Endothelial cell of umbilical vein (primary cell): ENCODE data around the gene CD101. TPM values are rescaled to one million over a fixed set of nuclear protein-coding genes. Genes with fewer than 3 reads are reported as not detected.

Source experiments
- BruUV-seq: library from RNA; stranded (reverse); fragments of 400-500 nt; replicated peaks from 2 replicates; lab custom pipeline; 2021; lab: Mats Ljungman, UMichigan
- CTCF ChIA-PET: fragments of 300-600, 350-600 bp; sonication (Branson Sonifier 250); formaldehyde crosslinking; loops from one replicate; lab custom pipeline; 2021; ENCODE audit warnings: antibody characterized with exemption, inconsistent platforms; lab: Charles Lee
- POLR2A ChIA-PET: fragments of 300-600, 350-600 bp; sonication (Branson Sonifier 250); formaldehyde crosslinking; loops from one replicate; lab custom pipeline; 2021; ENCODE audit warnings: antibody characterized with exemption, inconsistent platforms; lab: Charles Lee
- DNase-seq: peaks from one replicate; pipeline ENCODE4 v3.0.0-alpha.2; 2011; ENCODE audit warnings: low read depth, low spot score
- FAIRE-seq: peaks from 2 replicates; lab custom pipeline; 2011; peaks lifted over from hg19 to GRCh38; lab: Jason Lieb, UNC
- H2AFZ ChIP-seq: 2 replicates; pipeline ENCODE4 v1.6.0; 2012; ENCODE audit warnings: low read depth, low read length, control low read depth, inconsistent platforms
- H3K27ac ChIP-seq: 2 replicates; pipeline ENCODE4 v1.5.1; 2011; ENCODE audit warnings: low read depth, mild to moderate bottlenecking, control low read depth, low read length, moderate library complexity; ENCODE audit not compliant: insufficient read depth
- H3K27me3 ChIP-seq, 2 experiments: 2 replicates each; pipeline versions ENCODE4 v1.6.0 to v1.6.1; 2011; ENCODE audit warnings: low read length in 2 of 2, mixed read lengths in 1 of 2; ENCODE audit not compliant: control insufficient read depth in 2 of 2, insufficient read depth in 2 of 2
- H3K36me3 ChIP-seq, 2 experiments: 2 replicates in 1 of 2; 3 replicates in 1 of 2; pipeline ENCODE4 v1.5.1; 2011; ENCODE audit warnings: low read length in 2 of 2, mild to moderate bottlenecking in 1 of 2, moderate library complexity in 1 of 2; ENCODE audit not compliant: control insufficient read depth in 2 of 2, insufficient read depth in 2 of 2; ENCODE audit errors: extremely low read depth in 1 of 2
- H3K4me1 ChIP-seq: 3 replicates; pipeline ENCODE4 v1.5.1; 2011; ENCODE audit warnings: mild to moderate bottlenecking, low read length; ENCODE audit not compliant: control insufficient read depth, insufficient read depth; ENCODE audit errors: extremely low read depth
- H3K4me2 ChIP-seq: 2 replicates; pipeline ENCODE4 v1.6.1; 2011; ENCODE audit warnings: low read length, control low read depth, mixed read lengths; ENCODE audit not compliant: insufficient read depth
- H3K4me3 ChIP-seq, 3 experiments: fragments of 200-600 bp in 1 of 3; sonication (generic), shearing (Covaris generic) in 1 of 3; replicated peaks in 1 of 3; 2 replicates each; pipeline ENCODE4 v1.5.1; 2011 to 2016; ENCODE audit warnings: control low read depth in 3 of 3, low read length in 3 of 3, mild to moderate bottlenecking in 2 of 3, inconsistent platforms in 1 of 3, low read depth in 1 of 3, moderate library complexity in 1 of 3; ENCODE audit not compliant: insufficient read depth in 1 of 3
- H3K79me2 ChIP-seq: 2 replicates; pipeline ENCODE4 v1.6.0; 2012; ENCODE audit warnings: low read length, inconsistent platforms; ENCODE audit not compliant: control insufficient read depth, insufficient read depth
- H3K9ac ChIP-seq: replicated peaks from 2 replicates; pipeline ENCODE3; 2011; ENCODE audit warnings: low read length, control low read depth; ENCODE audit not compliant: insufficient read depth; ENCODE audit errors: extremely low read depth
- H3K9me1 ChIP-seq: replicated peaks from 3 replicates; pipeline ENCODE4 v1.6.0; 2011; ENCODE audit warnings: mild to moderate bottlenecking, low read length; ENCODE audit not compliant: control insufficient read depth, insufficient read depth; ENCODE audit errors: extremely low read depth
- H3K9me3 ChIP-seq: replicated peaks from 2 replicates; pipeline ENCODE4 v1.5.1; 2012; ENCODE audit warnings: low read length, inconsistent platforms; ENCODE audit not compliant: control insufficient read depth, insufficient read depth
- H4K20me1 ChIP-seq: replicated peaks from 2 replicates; pipeline ENCODE3; 2011; ENCODE audit warnings: mild to moderate bottlenecking, low read length; ENCODE audit not compliant: control insufficient read depth, insufficient read depth; ENCODE audit errors: extremely low read depth
- EZH2 ChIP-seq: IDR thresholded peaks from 2 replicates; pipeline ENCODE4 v1.6.1; 2012; ENCODE audit warnings: borderline replicate concordance, low read depth, mild to moderate bottlenecking, moderate library complexity, low read length, inconsistent platforms; ENCODE audit not compliant: severe bottlenecking
- FOS ChIP-seq: IDR thresholded peaks from 2 replicates; pipeline ENCODE4 v1.6.1; 2011; ENCODE audit warnings: mild to moderate bottlenecking, low read length, moderate library complexity, borderline replicate concordance; ENCODE audit not compliant: insufficient read depth
- GATA2 ChIP-seq: IDR thresholded peaks from 2 replicates; pipeline ENCODE4 v1.7.0; 2011; ENCODE audit warnings: low read depth, mild to moderate bottlenecking, moderate library complexity, mixed read lengths, low read length; ENCODE audit not compliant: insufficient read length, insufficient read depth
- JUN ChIP-seq: IDR thresholded peaks from 2 replicates; pipeline ENCODE4 v1.6.1; 2011; ENCODE audit warnings: borderline replicate concordance, low read depth; ENCODE audit not compliant: insufficient read length, insufficient read depth
- MAX ChIP-seq: IDR thresholded peaks from 2 replicates; pipeline ENCODE4 v1.6.1; 2011; ENCODE audit not compliant: insufficient read depth, insufficient read length
- MYC ChIP-seq: IDR thresholded peaks from one replicate; pipeline ENCODE4 v1.6.1; 2011; ENCODE audit warnings: mild to moderate bottlenecking, low read depth, low read length
- POLR2A ChIP-seq: IDR thresholded peaks from 2 replicates; pipeline ENCODE4 v1.6.1; 2012; ENCODE audit warnings: low read depth, mild to moderate bottlenecking, control low read depth, low read length
- POLR2AphosphoS5 ChIP-seq: IDR thresholded peaks from 2 replicates; pipeline ENCODE4 v1.6.1; 2012; ENCODE audit warnings: low read depth, mild to moderate bottlenecking, control low read depth, low read length, moderate library complexity; ENCODE audit not compliant: insufficient read depth
- dilution Hi-C: fragments of 300-500 bp; cut with MboI; formaldehyde crosslinking; loops from one replicate; pipeline ENCODE4 v1.15.0; 2019; ENCODE audit warnings: low sequenced_read_pairs; ENCODE audit not compliant: extremely low pct_ligation_motif_present
- intact Hi-C: fragments of 100-400 bp; cut with micrococcal nuclease; formaldehyde crosslinking; loops from one replicate; pipeline ENCODE4 v1.10.0; 2022
- polyA plus RNA-seq, 4 experiments: library from polyadenylated mRNA; depleted of rRNA in 3 of 4; stranded (reverse) in 3 of 4; unstranded in 1 of 4; fragments of >200 nt; gene quantifications; 2 replicates each; pipeline versions ENCODE4 v1.2.1 to v1.2.3, GENCODE V29; 2011 to 2012; ENCODE audit warnings: missing spikeins in 1 of 4
- total RNA-seq: library from RNA; stranded (reverse); gene quantifications from 2 replicates; pipeline ENCODE4 v1.2.3, GENCODE V29; 2021
- TF ChIP-seq, protein P1 (sequence below), 2 donors: IDR thresholded peaks; 1 replicate in 1 of 2; 2 replicates in 1 of 2; pipeline ENCODE4 v1.5.1; 2011; ENCODE audit warnings: low read length in 2 of 2, mild to moderate bottlenecking in 2 of 2, moderate library complexity in 2 of 2, control low read depth in 1 of 2, inconsistent platforms in 1 of 2, low read depth in 1 of 2; ENCODE audit not compliant: insufficient read depth in 1 of 2; ENCODE audit errors: extremely low read depth in 1 of 2

Gene CD101
- total and polyA plus RNA-seq, 2 donors (not counting 3 experiments of a cell fraction or from before 2014, with no cell fraction given) = 0.04 to 0.97 TPM

DNA sequence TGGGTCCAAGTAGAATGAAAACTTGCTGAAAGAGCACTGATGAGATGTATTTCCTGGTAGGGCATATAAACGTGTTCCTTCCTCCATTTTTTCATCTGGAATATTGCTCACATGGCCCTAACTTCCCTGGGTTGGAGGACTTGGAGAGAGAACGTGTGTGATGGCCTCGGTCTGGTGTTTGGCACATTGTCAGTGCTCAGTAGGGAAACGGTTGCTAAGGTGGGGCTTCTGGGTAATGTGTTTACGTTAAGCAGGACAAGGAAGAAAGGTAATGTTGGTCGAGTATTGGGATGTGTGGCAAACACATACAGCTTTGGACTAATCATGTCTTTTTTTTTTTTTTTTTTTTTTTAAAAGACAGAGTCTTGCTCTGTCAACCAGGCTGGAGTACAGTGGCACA, 64.8 kb downstream of the CD101 start:
- H3K27me3 ChIP-seq = no peaks in the 10 kb centered on the region
- no peak for FAIRE-seq
- H2AFZ ChIP-seq = no peak overlapping the region
- no peaks in the 10 kb centered on the region for H3K4me1 ChIP-seq
- H3K9me3 ChIP-seq = no peaks in the 10 kb centered on the region
- no peak overlapping the region for H3K27ac ChIP-seq
- H3K4me3 ChIP-seq = no peak overlapping the region
- H3K4me2 ChIP-seq = no peak overlapping the region
- POLR2A ChIA-PET = no interaction called here
- intact Hi-C loops = loop anchor here (10.0 kb wide), 5 partner anchors 298 to 828 kb away; partner anchors contain the start of gene MAN1A2
- BruUV-seq = no TSS peak
- no peaks in the 10 kb centered on the region for H4K20me1 ChIP-seq
- H3K36me3 ChIP-seq = no peaks in the 10 kb centered on the region
- CTCF ChIA-PET = interaction anchor here (1.4 to 9.2 kb wide), 9 partner anchors 15 to 688 kb away, joined by 5 to 490 read pairs (median 20); partner anchors contain the start of gene TRIM45
- H3K9me1 ChIP-seq = no peaks in the 10 kb centered on the region
- H3K79me2 ChIP-seq = peaks cover 7% of the 10 kb centered on the region
- H3K9ac ChIP-seq = no peak overlapping the region
- TF ChIP-seq POLR2A (no peak), EZH2 (no peak), MYC (no peak), MAX (no peak), GATA2 (no peak), FOS (no peak), POLR2AphosphoS5 (no peak), JUN (no peak)
- TF ChIP-seq, protein P1, sequence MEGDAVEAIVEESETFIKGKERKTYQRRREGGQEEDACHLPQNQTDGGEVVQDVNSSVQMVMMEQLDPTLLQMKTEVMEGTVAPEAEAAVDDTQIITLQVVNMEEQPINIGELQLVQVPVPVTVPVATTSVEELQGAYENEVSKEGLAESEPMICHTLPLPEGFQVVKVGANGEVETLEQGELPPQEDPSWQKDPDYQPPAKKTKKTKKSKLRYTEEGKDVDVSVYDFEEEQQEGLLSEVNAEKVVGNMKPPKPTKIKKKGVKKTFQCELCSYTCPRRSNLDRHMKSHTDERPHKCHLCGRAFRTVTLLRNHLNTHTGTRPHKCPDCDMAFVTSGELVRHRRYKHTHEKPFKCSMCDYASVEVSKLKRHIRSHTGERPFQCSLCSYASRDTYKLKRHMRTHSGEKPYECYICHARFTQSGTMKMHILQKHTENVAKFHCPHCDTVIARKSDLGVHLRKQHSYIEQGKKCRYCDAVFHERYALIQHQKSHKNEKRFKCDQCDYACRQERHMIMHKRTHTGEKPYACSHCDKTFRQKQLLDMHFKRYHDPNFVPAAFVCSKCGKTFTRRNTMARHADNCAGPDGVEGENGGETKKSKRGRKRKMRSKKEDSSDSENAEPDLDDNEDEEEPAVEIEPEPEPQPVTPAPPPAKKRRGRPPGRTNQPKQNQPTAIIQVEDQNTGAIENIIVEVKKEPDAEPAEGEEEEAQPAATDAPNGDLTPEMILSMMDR (IDR thresholded peaks at IDR 0.05; ENCODE audit: extremely low read depth in 1 of 2, insufficient read depth in 1 of 2, low read depth in 1 of 2, low read length in 2 of 2) = no peak
- dilution Hi-C loops = no loop called here
- DNase-seq = no peak
